ENCODE results near the gene ASIP. TPM values are rescaled to one million over a fixed set of nuclear protein-coding genes. Genes with fewer than 3 reads are reported as not detected.

Gene ASIP
- total RNA-seq, 4 donors from 2014 or later, result 0.72 to 2.0 (median 0.83) TPM; not detected in 1

- WGBS, 2 donors, result 66 to 73% methylated on average over 2 to 3 of the region's 3 CpGs
- TF ChIP-seq CTCF (IDR thresholded peaks at IDR 0.05), result no peak
- no peak for TF ChIP-seq POLR2A (IDR thresholded peaks at IDR 0.05)
Measured at GRCh38 chr20:34209111-34209510, 32.1 kb upstream of the ASIP start.

GRCh38 chr20:34210271-34210670 lies 31.0 kb upstream of the ASIP start:
- 92 to 100% methylated on average over 4 of the region's 4 CpGs for WGBS, 2 donors
- DNase-seq (ENCODE audit: low spot score in 2 of 2), result no peak
- intact Hi-C loops (cut with DNase I; ENCODE audit: low total_unique reads), result no loop called here
- no peak for TF ChIP-seq CTCF (IDR thresholded peaks at IDR 0.05)
- H3K4me3 ChIP-seq (ENCODE audit: low read depth, poor library complexity, severe bottlenecking), result no peak overlapping the region

More at GRCh38 chr20:34209111-34209510, 32.1 kb upstream of the ASIP start:
- H3K4me3 ChIP-seq (ENCODE audit: low read depth, poor library complexity, severe bottlenecking), result no peak overlapping the region
- intact Hi-C loops (cut with DNase I; ENCODE audit: low total_unique reads), result no loop called here
- no peak for DNase-seq (ENCODE audit: low spot score in 2 of 2)

GRCh38 chr20:34211591-34211990 lies 29.6 kb upstream of the ASIP start:
- intact Hi-C loops (cut with DNase I; ENCODE audit: low total_unique reads), result no loop called here
- WGBS, 2 donors, result 82 to 87% methylated on average over 2 of the region's 2 CpGs

GRCh38 chr20:34213213-34213612 lies 28.0 kb upstream of the ASIP start:
- no peak for DNase-seq (ENCODE audit: low spot score in 2 of 2)
- TF ChIP-seq POLR2A (IDR thresholded peaks at IDR 0.05) (no peak), CTCF (IDR thresholded peaks at IDR 0.05) (no peak)
- no peak overlapping the region for H3K4me3 ChIP-seq (ENCODE audit: low read depth, poor library complexity, severe bottlenecking)
- intact Hi-C loops (cut with DNase I; ENCODE audit: low total_unique reads), result no loop called here
- WGBS, 2 donors, result 85 to 86% methylated on average over 2 of the region's 2 CpGs

More at GRCh38 chr20:34211591-34211990, 29.6 kb upstream of the ASIP start:
- H3K4me3 ChIP-seq (ENCODE audit: low read depth, poor library complexity, severe bottlenecking), result no peak overlapping the region
- TF ChIP-seq POLR2A (IDR thresholded peaks at IDR 0.05) (no peak), CTCF (IDR thresholded peaks at IDR 0.05) (no peak)
- DNase-seq (ENCODE audit: low spot score in 2 of 2), result no peak

- H3K4me3 ChIP-seq (ENCODE audit: low read depth, poor library complexity, severe bottlenecking), result no peak overlapping the region
- intact Hi-C loops (cut with DNase I; ENCODE audit: low total_unique reads), result no loop called here
- 1% methylated on average over 37 to 41 of the region's 49 CpGs for WGBS, 2 donors
- peak; percentile 51 to 93 for DNase-seq (ENCODE audit: low spot score in 2 of 2)
- TF ChIP-seq POLR2A (IDR thresholded peaks at IDR 0.05), result no peak
- TF ChIP-seq CTCF (IDR thresholded peaks at IDR 0.05), result no peak
Measured at GRCh38 chr20:34215711-34216381, 25.4 kb upstream of the ASIP start.

GRCh38 chr20:34216382-34216742 lies 24.9 kb upstream of the ASIP start:
- WGBS, 2 donors, result 6 to 7% methylated on average over 2 of the region's 2 CpGs
- DNase-seq (ENCODE audit: low spot score in 2 of 2), result no peak
- intact Hi-C loops (cut with DNase I; ENCODE audit: low total_unique reads), result no loop called here
- no peak overlapping the region for H3K4me3 ChIP-seq (ENCODE audit: low read depth, poor library complexity, severe bottlenecking)
- TF ChIP-seq POLR2A (IDR thresholded peaks at IDR 0.05), result no peak
- no peak for TF ChIP-seq CTCF (IDR thresholded peaks at IDR 0.05)
